H1 (cell line): ENCODE data around the gene DAAM1.

Experiments used
- POLR2A ChIP-seq, 2 experiments: IDR thresholded peaks; 1 replicate in 1 of 2; 2 replicates in 1 of 2; pipeline ENCODE4 v1.6.1; 2011; ENCODE audit warnings: low read depth in 2 of 2, low read length in 2 of 2, mild to moderate bottlenecking in 2 of 2; ENCODE audit errors: control extremely low read depth in 1 of 2
- SIN3A ChIP-seq, 2 experiments: IDR thresholded peaks in 1 of 2; conservative IDR thresholded peaks in 1 of 2; 2 replicates each; pipeline ENCODE4 v1.6.1; 2011 to 2012; ENCODE audit warnings: low read length in 2 of 2, improper control_type of control experiment in 1 of 2, low read depth in 1 of 2, mild to moderate bottlenecking in 1 of 2

DNA sequence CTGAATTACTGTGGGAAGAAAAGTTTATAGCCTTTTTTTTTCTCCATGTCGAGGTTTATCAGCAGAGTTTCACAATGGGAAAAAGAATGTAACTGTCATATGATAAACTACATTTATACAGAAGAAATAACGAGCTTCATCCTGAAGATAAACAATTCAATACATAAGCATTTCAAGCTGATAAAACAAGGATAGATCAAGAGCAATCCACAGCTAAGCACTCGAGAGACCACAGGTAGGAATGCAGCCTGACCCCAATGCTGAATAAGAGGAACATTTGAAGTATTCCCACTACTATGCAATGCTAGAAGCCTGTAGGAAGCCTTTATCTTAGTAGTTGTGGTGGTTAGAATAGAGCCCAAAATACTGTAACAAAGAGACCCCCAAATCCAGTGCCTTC lies 32.6 kb upstream of the DAAM1 start:
- TF ChIP-seq POLR2A (IDR thresholded peaks at IDR 0.05; ENCODE audit: control extremely low read depth in 1 of 2, low read depth in 2 of 2, low read length in 2 of 2): no peak
- TF ChIP-seq SIN3A (conservative IDR thresholded peaks at IDR 0.05 in 1 of 2, IDR thresholded peaks at IDR 0.05 in 1 of 2; ENCODE audit: low read depth in 1 of 2, low read length in 2 of 2): no peak
